HEK293T (cell line): ENCODE results near the gene FOXN1.
A peak's percentile ranks its signal among the peaks of the same experiment; 100 is the strongest.

Experiments
- CTCF ChIA-PET: fragments of 350-600 bp; formaldehyde crosslinking; extraction: SDS; loops from one replicate; lab custom pipeline; 2021; ENCODE audit warnings: antibody characterized with exemption, inconsistent platforms; lab: Yijun Ruan, JAX
- POLR2A ChIA-PET: fragments of 350-600 bp; formaldehyde crosslinking; extraction: SDS; loops from one replicate; lab custom pipeline; 2020; ENCODE audit warnings: antibody characterized with exemption, inconsistent platforms; lab: Yijun Ruan, JAX
- DNase-seq: peaks from one replicate; pipeline ENCODE4 v3.0.0; 2012; ENCODE audit warnings: mixed read lengths; ENCODE audit errors: extremely low spot score
- ARNT ChIP-seq: fragments of 450-650 bp; IDR thresholded peaks from 2 replicates; pipeline ENCODE4 v1.6.1; 2017; ENCODE audit warnings: mild to moderate bottlenecking
- BHLHE40 ChIP-seq: fragments of 450-650 bp; IDR thresholded peaks from 2 replicates; pipeline ENCODE4 v1.6.1; 2016; ENCODE audit warnings: mild to moderate bottlenecking, moderate library complexity, borderline replicate concordance
- CTBP1 ChIP-seq: fragments of 450-650 bp; IDR thresholded peaks from 2 replicates; pipeline ENCODE4 v1.6.1; 2016; ENCODE audit warnings: borderline replicate concordance
- ELF4 ChIP-seq: fragments of 450-650 bp; IDR thresholded peaks from 2 replicates; pipeline ENCODE4 v1.6.1; 2017; ENCODE audit warnings: antibody characterized with exemption
- FOXA1 ChIP-seq: fragments of 450-650 bp; IDR thresholded peaks from 2 replicates; pipeline ENCODE4 v1.6.1; 2016; ENCODE audit warnings: mild to moderate bottlenecking
- FOXK2 ChIP-seq: fragments of 450-650 bp; IDR thresholded peaks from 2 replicates; pipeline ENCODE4 v1.6.1; 2016; ENCODE audit warnings: mild to moderate bottlenecking
- FOXM1 ChIP-seq: fragments of 450-650 bp; IDR thresholded peaks from 2 replicates; pipeline ENCODE4 v1.6.1; 2017; ENCODE audit warnings: mild to moderate bottlenecking, borderline replicate concordance
- HDGF ChIP-seq: fragments of 450-650 bp; IDR thresholded peaks from 2 replicates; pipeline ENCODE4 v1.6.1; 2017; ENCODE audit warnings: antibody characterized with exemption, borderline replicate concordance
- L3MBTL2 ChIP-seq: fragments of 450-650 bp; conservative IDR thresholded peaks from 2 replicates; pipeline ENCODE4 v1.6.1; 2016; ENCODE audit warnings: mild to moderate bottlenecking
- LEF1 ChIP-seq: fragments of 450-650 bp; IDR thresholded peaks from 2 replicates; pipeline ENCODE4 v1.6.1; 2017; ENCODE audit warnings: mild to moderate bottlenecking, borderline replicate concordance
- NFRKB ChIP-seq: fragments of 450-650 bp; IDR thresholded peaks from 2 replicates; pipeline ENCODE4 v1.6.1; 2016; ENCODE audit warnings: mild to moderate bottlenecking, moderate library complexity
- SP1 ChIP-seq: fragments of 450-650 bp; IDR thresholded peaks from 2 replicates; pipeline ENCODE4 v1.6.1; 2017
- SUZ12 ChIP-seq: fragments of 450-650 bp; IDR thresholded peaks from 2 replicates; pipeline ENCODE4 v1.6.1; 2016; ENCODE audit warnings: mild to moderate bottlenecking
- TARDBP ChIP-seq: fragments of 450-650 bp; IDR thresholded peaks from 2 replicates; pipeline ENCODE4 v1.6.1; 2016
- ZNF384 ChIP-seq: fragments of 450-650 bp; IDR thresholded peaks from 2 replicates; pipeline ENCODE4 v1.6.1; 2016
- TF ChIP-seq, protein P1 (sequence below): fragments of 450-650 bp; IDR thresholded peaks from 2 replicates; pipeline ENCODE4 v1.6.1; 2016

The FOXN1 gene

GRCh38 chr17:28576758-28577465 lies 70.8 kb downstream of the FOXN1 start, which contains the start of gene ALDOC:
ALDOC (minus strand) TSS chr17:28576895; CDS start chr17:28575532, 1,363 bp downstream.
- TF ChIP-seq ZNF384 (no peak), FOXA1 (no peak), L3MBTL2 (no peak), CTBP1 (no peak), FOXK2 (no peak), SUZ12 (no peak), SP1 (no peak), FOXM1 (no peak), ARNT (no peak), BHLHE40 (no peak), ELF4 (no peak), NFRKB (no peak), TARDBP (no peak)
- TF ChIP-seq, protein P1, sequence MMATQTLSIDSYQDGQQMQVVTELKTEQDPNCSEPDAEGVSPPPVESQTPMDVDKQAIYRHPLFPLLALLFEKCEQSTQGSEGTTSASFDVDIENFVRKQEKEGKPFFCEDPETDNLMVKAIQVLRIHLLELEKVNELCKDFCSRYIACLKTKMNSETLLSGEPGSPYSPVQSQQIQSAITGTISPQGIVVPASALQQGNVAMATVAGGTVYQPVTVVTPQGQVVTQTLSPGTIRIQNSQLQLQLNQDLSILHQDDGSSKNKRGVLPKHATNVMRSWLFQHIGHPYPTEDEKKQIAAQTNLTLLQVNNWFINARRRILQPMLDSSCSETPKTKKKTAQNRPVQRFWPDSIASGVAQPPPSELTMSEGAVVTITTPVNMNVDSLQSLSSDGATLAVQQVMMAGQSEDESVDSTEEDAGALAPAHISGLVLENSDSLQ = no peak
- ChIA-PET POLR2A (interaction anchor here (0.6 to 1.5 kb wide), 8 partner anchors 8 to 359 kb away, joined by 3 to 6 read pairs (median 4); partner anchors contain the start of genes RPL23A, SPAG5 and UNC119), CTCF (no interaction called here)
- peak; percentile 94 for DNase-seq

DNA sequence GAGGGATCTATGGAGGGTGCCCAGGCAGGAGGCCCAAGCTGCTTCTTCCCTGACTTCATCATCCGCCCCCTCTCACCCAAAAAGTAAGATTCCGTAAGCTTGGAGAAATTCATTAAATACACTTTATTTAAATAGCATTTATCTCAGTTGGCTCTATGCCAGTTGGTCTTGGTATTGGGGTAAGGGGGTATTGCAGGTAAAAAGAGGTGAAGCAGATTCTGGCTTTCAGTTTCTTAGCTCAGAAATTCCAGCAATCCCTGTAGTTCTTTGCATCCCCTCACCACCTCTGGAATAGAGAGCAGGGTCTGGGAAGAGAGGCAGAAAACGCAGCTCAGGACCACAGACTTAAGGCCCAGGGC lies 71.3 kb downstream of the FOXN1 start:
- no peak for DNase-seq
- POLR2A ChIA-PET = interaction anchor here (0.6 to 1.4 kb wide), 4 partner anchors 13 to 358 kb away, joined by 3 to 5 read pairs (median 4); partner anchors contain the start of gene RPL23A
- CTCF ChIA-PET = no interaction called here
- TF ChIP-seq, protein P1 = no peak
- TF ChIP-seq ZNF384 = no peak
- no peak for TF ChIP-seq SUZ12
- no peak for TF ChIP-seq BHLHE40
- TF ChIP-seq LEF1 = no peak
- TF ChIP-seq TARDBP = no peak
- no peak for TF ChIP-seq FOXK2
- no peak for TF ChIP-seq HDGF
- TF ChIP-seq ELF4 = no peak
- no peak for TF ChIP-seq SP1
- TF ChIP-seq NFRKB = no peak
- no peak for TF ChIP-seq FOXM1
- TF ChIP-seq CTBP1 = no peak
- TF ChIP-seq L3MBTL2 = no peak
- no peak for TF ChIP-seq ARNT
- no peak for TF ChIP-seq FOXA1

DNA sequence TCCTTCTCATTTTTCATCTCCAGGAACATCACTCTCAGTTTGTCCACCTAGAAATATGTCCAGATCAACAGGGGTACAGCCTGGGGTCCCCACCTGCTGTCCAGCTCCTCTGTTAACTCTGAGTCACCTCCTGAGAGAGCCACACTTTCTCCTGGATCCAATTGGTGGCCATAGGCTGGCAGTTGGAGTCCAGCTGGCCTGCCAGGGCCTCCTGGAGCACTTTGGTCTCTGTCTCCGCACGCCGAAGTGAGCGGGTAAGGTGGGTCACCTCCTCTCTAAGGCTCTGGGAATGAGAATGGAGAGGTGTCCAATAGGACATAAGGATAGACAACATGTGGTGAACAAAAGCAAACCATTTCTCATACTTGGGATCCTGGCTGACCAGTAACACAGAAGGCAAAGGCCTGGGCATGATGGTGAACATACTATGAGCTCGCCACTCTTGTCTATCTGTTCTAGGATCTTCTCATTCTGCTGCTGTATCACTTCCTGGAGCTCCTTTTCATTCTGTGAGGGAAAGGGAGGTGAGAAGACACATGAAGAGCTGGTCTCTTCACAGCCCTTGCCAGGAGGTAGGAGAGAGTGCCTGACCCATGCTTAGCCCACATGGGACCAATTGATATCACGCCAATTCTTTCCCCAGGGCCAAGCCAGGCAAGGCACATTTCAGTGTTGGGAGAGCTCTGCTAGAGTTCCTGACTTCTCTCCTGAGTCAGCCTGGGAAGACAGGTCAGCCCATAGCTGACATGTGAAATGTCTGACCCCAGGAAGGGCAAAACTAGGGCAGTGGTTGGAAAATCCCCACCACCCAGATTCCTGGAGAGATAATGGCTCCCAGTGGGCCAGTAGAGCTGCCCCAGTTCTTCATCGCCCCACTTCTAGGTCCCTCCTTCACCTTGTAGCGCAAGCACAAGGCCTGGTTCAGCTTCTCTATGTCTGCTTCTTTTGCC lies 72.4 kb downstream of the FOXN1 start:
- TF ChIP-seq HDGF (no peak), LEF1 (no peak), SUZ12 (no peak), L3MBTL2 (no peak), ELF4 (no peak), FOXM1 (no peak), CTBP1 (no peak)
- ChIA-PET CTCF (interaction anchor here (0.5 to 1.2 kb wide), 2 partner anchors 35 to 1201 kb away, joined by 3 to 5 read pairs; no protein-coding TSS in a partner anchor), POLR2A (interaction anchor here (1.1 to 2.0 kb wide), 2 partner anchors 67 to 83 kb away, joined by 3 to 5 read pairs; partner anchors contain the start of genes BLTP2, SDF2 and SUPT6H)
- DNase-seq = no peak

DNA sequence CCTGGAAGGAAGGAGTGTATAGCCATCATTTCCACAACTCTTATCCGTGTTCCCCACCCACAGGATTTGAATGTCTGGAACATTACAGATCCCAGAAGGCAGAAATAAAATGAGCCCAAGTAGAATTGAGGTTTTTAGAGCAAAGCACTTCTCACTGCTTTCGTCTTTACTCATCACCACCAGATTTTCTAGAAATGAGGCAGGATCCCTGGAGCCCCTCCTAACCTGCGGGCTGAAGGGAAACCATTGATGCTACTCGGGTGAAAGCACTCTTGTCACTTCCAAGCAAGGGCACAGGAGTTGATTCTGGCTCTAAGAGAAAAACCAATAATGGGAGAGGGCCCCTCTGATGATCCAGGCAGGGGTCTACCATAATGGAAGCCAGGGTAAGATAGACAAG lies 73.4 kb downstream of the FOXN1 start:
- CTCF ChIA-PET = no interaction called here
- TF ChIP-seq TARDBP = no peak
- no peak for TF ChIP-seq CTBP1
- TF ChIP-seq HDGF = no peak
- no peak for TF ChIP-seq FOXM1
- TF ChIP-seq LEF1 = no peak
- TF ChIP-seq ZNF384 = no peak
- no peak for TF ChIP-seq BHLHE40
- no peak for TF ChIP-seq NFRKB
- TF ChIP-seq ARNT = no peak
- TF ChIP-seq L3MBTL2 = no peak
- no peak for TF ChIP-seq FOXK2
- no peak for TF ChIP-seq ELF4
- POLR2A ChIA-PET = interaction anchor here (1.5 to 2.0 kb wide), 2 partner anchors 8 to 66 kb away, joined by 5 to 7 read pairs; partner anchors contain the start of genes BLTP2 and PIGS

GRCh38 chr17:28580959-28581358 lies 74.8 kb downstream of the FOXN1 start:
- ChIA-PET CTCF (no interaction called here), POLR2A (interaction anchor here (0.6 to 1.5 kb wide), 3 partner anchors 9 to 33 kb away, joined by 3 to 7 read pairs (median 3); partner anchors contain the start of genes PIGS and RSKR)
- no peak for TF ChIP-seq LEF1
- no peak for DNase-seq

More for the DNA sequence above, 73.4 kb downstream of the FOXN1 start:
- no peak for DNase-seq

DNA sequence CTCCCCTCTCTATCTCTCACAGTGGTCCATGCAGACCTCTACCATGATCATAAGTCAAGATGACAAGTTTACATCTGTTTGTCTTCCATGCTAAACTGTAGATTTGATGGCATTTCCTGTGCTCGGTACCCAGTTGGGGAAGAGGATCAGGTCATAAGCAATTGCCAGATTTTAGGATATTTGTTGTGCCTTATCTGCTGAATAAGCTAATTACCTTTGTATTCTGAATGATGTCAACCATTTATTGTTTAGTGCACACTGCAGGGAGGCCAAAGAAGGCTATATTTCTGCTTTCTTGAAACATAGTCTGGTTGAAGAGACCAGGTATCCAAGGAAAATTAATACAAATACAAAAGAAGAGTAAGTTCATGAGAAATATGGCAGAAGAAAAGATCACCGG lies 76.4 kb downstream of the FOXN1 start:
- TF ChIP-seq L3MBTL2 (no peak), BHLHE40 (no peak), ZNF384 (no peak), ELF4 (no peak), SP1 (no peak), CTBP1 (no peak), LEF1 (no peak), NFRKB (no peak), FOXM1 (no peak), FOXK2 (no peak), FOXA1 (no peak), ARNT (no peak), SUZ12 (no peak), TARDBP (no peak), HDGF (no peak)
- TF ChIP-seq, protein P1 = no peak
- ChIA-PET CTCF (no interaction called here), POLR2A (no interaction called here)
- DNase-seq = no peak
